ENCODE measurements around the gene SELPLG.
"Not testable (repeated sequence)": the region's sequence is repeated elsewhere in the genome, so short reads cannot be mapped to it uniquely, and the experiment has no call there.

Gene SELPLG

DNA sequence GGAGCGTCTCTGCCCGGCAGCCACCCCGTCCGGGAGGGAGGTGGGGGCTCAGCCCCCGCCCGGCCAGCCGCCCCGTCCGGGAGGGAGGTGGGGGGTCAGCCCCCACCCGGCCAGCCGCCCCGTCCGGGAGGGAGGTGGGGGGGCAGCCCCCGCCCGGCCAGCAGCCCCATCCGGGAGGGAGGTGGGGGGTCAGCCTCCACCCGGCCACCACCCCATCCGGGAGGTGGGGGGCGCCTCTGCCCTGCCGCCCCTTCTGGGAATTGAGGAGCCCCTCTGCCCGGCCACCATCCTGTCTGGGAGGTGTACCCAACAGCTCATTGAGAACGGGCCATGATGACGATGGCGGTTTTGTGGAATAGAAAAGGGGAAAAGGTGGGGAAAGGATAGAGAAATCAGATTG lies 22.6 kb upstream of the SELPLG start:
- not testable (repeated sequence) for H3K27ac ChIP-seq; DNase-seq (ENCODE audit: low read depth, low spot score)

DNA sequence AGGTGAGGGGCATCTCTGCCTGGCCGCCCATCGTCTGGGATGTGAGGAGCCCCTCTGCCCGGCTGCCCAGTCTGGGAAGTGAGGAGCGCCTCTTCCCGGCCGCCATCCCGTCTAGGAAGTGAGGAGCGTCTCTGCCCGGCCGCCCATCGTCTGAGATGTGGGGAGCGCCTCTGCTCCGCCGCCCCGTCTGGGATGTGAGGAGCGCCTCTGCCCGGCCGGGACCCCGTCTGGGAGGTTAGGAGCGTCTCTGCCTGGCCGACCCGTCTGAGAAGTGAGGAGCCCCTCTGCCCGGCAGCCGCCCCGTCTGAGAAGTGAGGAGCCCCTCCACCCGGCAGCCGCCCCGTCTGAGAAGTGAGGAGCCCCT lies 22.1 kb upstream of the SELPLG start:
- not testable (repeated sequence) for DNase-seq (ENCODE audit: low read depth, low spot score); H3K27ac ChIP-seq

DNA sequence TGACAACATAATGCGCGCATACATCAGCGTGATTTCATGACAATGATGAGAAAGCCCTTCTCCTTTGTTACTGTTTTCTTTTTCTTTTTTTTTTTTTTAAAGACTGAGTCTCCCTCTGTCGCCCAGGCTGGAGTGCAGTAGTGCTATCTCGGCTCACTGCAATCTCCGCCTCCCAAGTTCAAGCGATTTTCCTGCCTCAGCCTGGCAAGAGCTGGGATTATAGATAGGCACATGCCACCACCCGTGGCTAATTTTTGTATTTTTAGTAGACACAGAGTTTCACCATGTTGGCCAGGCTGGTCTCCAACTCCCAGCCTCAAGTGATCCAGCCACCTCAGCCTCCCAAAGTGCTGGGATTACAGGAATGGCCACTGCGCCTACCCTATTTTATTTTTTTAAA lies 20.9 kb upstream of the SELPLG start:
- not testable (repeated sequence) for DNase-seq (ENCODE audit: low read depth, low spot score); H3K27ac ChIP-seq

DNA sequence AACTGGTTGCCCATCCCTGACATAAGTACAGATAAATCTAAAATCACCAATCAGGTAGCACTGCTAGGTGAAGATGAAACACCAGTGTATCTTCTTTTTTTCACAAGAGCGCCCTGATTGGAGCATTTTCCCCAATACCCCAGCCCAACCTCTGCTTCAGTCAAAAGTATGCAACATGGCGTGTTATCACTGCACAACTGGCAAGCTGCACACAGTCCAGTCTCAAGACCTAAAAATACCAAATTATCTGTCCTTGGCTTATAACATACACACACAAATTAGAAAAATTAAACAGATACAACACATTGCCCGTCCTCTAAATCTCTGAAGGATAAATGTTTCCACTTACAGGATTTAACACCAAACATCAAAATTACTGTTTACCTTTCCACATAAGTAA lies 20.2 kb upstream of the SELPLG start:
- DNase-seq (ENCODE audit: low read depth, low spot score) = no peak
- no peak overlapping the region for H3K27ac ChIP-seq

DNA sequence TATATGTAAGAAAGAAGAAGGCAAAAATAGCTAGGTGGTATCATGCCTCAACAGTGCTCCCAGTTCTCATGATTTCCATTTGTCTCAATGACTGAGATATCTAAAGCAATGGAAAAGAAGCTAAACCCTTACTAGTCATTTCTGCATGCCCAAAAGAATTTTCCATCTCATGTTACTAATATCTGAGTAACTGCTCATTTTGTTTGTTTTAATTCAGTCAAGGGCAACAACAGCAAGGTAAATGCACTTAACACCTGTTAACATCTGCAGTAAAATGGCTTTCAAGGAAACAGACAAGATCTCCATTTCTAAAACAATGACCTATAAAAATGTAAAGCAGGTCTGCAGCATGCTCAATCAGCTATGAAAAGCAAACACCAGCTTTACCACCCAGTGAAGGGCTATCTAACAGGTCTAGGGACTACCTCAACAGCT lies 19.4 kb upstream of the SELPLG start:
- no peak for DNase-seq (ENCODE audit: low read depth, low spot score)
- H3K27ac ChIP-seq = no peak overlapping the region

DNA sequence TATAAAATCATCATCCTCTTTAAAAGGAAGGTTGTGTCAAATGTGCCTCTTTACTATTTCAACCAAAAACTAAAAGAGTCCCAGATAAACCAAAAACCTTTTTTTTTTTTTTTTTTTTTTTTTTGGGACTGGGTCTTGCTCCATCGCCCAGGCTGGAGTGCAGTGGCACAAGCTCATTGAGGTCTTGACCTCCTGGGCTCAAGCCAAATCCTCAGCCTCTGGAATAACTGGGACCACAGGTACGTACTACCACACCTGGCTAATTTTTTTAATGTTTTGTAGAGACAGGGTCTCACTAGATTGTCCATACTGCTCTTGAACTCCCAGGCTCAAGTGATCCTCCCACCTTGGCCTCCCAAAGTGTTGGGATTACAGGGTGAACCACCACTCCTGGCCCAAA lies 16.4 kb upstream of the SELPLG start:
- no peak overlapping the region for H3K27ac ChIP-seq
- DNase-seq (ENCODE audit: low read depth, low spot score) = no peak

DNA sequence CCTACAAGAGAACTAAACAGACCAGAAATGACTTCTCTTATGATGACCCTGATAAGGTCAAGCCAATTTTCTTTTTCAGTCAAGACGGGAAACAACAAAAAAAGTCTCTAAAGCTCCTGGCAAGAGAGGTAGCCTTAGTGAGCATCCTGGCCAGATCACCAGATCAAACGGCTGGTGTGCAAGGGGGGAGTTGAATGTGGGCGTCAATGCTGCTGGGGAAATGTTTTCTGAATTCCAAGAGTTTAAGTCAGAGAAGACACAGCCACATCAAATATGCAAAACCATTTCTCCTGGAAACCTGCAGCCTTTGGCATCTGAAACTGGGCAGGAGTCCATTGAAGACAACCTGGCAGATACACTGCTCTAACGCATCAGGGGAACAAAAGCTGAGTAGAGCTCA lies 16.0 kb upstream of the SELPLG start:
- DNase-seq (ENCODE audit: low read depth, low spot score) = no peak
- no peak overlapping the region for H3K27ac ChIP-seq

DNA sequence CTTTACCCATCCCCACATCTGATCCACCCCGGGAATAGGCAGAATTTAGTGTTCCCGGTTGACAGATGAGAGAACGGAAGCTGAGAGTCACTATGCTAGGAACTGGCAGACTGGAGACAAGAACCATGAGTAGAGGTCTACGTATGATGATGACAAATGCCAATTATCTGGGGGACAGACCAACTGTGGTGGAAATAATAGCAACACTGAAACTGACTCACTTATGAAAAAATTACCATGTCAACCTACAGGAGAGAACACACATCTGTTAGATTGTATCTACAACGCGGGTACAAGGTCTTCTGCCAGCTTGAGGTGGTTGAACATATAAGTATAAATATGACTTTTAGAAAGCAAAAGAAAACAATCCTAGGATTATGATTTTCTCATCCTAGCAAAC lies 15.4 kb upstream of the SELPLG start:
- no peak overlapping the region for H3K27ac ChIP-seq

DNA sequence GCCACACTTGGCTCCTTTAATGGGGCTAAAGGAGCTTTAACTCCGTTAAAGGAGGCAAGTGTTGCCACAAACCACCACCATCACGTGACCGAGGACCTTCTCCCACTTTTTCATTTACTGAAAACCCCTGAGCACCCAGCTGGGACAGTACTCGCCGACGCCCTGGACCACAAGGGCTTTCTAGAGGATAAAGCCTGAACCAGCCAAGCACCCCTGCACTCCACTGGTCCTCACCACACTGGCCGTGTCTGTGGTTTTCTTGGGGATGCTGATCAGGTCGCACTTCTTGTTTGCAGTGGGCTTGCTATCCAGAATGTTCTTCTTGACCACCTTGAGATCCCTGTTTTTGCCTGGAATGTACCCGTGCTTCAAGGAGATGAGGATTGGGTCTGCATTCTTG lies 14.7 kb upstream of the SELPLG start:
- H3K27ac ChIP-seq = no peak overlapping the region
- DNase-seq (ENCODE audit: low read depth, low spot score) = no peak

More for the DNA sequence above, 15.4 kb upstream of the SELPLG start:
- DNase-seq (ENCODE audit: low read depth, low spot score) = no peak

DNA sequence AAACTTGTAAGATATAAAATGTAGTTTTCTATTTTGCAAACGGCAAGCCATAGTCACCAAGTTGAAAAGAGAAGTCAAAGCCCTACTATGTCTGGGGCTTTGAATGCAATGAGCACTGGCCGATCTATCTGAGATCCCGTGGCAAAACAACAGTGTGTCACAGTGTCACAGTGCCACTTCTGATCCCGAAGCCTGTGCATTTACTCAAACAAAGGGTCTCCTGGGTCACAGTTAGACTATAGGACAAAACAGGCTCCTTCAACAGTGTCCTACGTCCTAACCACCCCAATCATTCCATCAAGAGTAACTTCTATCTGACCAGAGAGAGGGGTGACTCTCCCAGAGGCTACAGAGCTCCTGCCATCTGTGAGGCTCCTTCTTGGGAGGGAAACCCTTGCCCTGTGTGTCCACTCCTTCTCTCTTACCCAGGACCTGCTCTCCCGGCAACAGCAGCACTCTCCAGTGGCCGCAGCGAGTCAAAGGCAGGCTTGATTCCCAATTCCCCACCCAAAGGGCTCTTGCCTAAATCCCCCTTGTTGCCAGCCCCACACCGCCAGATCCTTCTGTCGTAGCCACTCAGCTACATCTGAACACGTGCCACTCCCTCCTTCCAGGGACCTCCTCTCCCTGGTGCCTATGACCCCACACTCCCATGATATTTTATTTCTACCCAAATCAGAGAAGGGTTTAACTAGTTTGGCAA lies 14.0 kb upstream of the SELPLG start:
- no peak for DNase-seq (ENCODE audit: low read depth, low spot score)
- H3K27ac ChIP-seq = no peak overlapping the region

DNA sequence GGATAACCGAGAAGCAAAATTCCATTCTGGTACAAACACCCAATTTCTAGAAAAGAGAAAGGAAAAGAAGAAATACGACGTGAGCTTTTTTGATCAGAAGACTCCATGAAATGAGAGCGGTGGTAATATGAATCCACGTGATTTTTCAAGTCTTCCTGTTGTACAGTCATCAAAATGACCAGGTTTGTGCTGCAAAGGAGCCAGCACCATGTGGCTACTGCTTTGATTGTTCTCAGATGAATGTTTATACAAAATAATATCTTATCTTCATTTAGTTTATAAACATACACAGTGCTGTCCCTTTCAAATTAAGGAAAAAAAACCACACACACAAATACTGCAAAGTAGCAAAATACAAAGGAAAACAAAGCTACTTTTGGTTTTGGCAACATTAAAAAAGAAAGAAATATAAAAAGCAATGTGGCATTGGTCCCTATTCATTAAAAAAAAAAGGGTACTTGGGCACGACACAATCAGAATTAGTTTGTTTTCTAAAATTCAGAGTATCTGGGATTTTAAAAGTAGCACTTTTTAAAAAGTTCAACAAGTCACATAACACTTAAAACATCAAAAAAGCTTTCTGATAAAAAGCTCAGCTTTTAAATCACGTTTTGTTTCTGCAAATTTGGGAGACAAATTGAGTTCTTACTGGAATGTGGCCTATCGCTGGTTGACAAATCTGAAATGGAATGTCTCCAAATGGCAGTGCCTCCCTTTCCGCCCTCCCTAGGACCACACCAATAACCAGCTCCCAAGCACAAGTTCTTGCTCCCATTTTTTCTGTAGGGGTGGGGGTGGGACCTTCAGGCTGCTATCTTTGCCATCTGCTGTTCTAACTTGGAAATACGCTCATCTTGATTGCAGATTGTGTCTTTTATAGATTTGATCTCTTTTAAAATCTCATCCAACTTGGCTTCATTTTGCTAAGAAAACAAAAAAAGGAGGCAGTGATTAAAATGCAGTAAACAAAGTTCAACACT lies 13.2 kb upstream of the SELPLG start:
- DNase-seq (ENCODE audit: low read depth, low spot score) = no peak
- no peak overlapping the region for H3K27ac ChIP-seq

DNA sequence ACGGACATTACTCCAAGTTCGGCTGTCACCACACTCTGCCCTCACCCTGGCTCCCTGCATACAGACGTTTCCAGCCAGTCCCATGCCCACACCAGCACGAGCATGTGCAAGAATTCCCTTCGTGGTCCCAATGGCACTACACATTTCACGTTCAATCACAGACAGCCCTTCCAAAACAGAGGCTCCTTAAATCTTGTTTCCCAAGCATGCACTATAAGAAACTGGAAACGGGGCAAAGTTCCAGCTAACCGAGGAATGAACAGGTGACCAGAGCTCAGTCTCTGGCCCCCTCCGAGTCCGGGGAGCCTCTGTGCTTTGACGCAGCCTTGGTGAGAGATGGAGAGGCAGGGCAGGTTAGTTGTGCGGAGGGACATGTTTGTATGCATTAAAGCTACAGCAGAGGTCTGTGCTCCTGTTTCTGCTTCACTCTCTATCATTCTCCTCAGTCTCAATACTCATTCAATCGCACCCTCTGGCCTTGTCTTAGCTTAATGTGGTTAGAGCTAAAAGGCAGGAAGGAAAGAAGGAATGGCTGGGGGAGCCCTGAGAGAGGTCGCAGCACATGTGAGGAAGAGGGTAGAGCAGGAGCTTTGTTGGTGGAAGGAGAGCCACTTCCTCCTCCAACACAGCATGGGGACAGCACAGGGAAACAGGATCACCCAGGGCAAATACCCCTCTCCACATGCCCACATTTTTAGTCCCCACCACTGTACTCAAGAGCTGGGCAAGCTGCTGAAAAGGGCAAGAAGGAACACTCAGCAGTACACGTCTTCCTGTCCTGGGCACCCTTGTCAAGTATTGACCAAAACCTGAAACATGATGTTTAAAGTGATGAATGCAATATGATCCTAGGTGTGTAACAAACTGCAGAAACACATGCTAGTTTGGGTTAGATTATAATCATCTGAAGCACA lies 12.2 kb upstream of the SELPLG start:
- no peak overlapping the region for H3K27ac ChIP-seq

DNA sequence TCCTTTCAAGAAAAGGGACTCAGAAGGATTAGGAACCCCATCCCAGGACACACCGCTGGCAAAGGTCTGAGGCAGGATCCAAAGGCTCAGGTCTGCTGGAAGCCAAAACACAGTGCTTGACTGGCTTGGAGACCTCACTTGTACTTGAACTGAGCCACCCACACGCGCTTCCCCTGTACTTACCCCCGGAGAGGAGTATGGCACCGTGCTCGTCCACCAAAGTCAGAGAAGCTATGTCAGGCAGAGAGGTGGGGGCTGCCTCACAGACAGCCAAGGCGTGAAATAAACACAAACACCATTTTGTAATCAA lies 11.1 kb upstream of the SELPLG start:
- no peak for DNase-seq (ENCODE audit: low read depth, low spot score)
- no peak overlapping the region for H3K27ac ChIP-seq

More for the DNA sequence above, 12.2 kb upstream of the SELPLG start:
- DNase-seq (ENCODE audit: low read depth, low spot score) = no peak

DNA sequence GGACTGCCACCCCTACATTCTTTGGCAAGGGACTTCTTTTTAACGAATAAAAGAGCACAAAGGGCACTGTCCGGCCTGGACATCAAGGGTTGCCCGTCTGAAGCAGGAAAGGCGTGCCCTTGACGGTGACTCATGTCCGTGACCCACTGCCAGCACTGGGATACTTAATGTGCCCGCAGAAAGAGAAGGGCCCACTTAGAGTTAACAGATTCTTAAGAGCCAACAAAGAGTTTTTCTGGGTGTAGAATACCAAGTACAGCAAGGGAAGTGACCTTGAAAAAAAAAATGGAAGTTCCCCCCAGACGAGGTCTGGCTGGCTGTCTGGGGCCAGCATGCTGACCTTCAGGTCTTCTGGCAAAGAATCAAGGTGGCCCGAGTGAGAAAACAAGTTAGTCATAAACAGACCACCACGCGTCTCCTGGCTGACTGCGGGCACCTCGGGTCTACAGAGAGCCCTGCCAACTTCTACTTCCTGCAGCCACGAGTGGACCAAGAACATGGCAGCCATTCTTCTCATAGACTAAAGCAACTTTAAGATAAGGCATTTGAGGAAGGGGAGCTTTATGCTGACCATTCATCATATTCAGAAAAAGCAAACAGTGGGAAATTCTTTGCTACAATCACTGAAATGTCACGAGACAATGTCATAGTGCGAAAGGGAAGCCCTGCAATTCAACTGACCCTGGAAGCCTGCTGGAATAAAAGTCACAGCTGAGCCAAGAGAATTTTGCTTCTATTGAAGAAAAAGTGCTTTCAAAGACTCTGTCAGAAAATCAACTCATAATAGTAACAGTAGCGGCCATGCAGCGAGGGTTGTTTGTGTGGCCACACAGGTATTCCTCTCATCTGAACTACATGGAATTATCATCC lies 10.5 kb upstream of the SELPLG start:
- DNase-seq (ENCODE audit: low read depth, low spot score) = no peak
- H3K27ac ChIP-seq = no peak overlapping the region

DNA sequence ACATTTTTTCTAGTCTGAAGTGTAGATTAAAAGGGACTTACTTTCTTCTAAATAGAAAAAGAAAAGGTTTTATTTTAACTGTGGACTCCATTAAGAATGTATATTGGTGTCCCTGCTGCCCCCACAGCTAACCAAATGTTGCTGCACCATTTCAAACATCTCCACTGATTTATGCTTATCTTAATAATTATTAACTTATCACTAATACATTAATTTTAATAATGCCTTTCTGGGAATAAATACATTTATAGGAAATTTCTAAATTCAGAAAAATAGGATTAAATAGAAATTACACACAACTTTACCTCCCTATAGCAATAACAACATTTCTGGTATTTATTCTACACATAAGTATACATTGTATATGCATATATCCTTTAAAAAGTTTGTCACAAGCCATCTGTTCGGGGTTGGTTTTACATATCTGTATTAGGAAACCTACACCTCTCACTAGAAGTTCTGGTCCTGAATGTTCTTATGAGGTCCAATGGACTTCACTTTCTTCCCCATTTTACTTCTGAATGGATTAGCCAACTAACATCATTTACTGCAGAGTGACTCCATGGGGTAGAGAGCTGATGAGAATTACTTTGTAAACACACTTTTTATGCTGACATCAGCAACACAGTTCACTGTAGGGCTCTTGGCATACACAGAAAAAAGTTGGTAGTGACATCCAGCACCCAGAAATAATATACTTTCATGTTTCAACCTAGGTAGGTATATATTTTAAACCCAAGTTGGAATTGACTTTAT lies 9.4 kb upstream of the SELPLG start:
- DNase-seq (ENCODE audit: low read depth, low spot score) = no peak
- no peak overlapping the region for H3K27ac ChIP-seq

DNA sequence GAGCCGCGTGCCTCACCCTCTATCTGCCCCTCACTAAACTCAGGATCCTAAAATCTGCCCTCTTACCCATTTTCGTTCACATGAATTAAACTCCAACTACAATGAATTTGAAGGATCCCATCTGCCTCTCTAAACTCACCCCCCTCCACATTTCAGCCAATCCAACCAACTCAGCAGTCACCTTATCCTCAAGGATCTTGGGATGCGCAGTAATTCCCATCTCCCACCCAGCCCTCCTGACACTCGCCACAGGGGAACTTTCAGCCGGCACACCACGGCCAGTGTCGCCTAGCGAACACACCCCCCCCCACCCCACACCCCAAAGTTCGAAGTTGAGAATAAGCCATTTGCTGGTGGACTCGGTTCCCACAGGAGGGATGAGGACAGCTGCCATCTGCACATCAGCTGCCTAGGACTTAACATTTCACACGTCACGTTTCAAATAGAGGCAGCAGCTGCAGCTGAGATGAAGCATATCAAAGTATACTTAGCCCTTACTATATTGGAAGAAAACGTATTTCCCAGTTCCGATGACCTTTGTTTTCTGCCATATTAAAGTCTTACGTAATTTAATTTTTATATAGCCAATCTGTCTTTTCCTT lies 8.7 kb upstream of the SELPLG start:
- no peak for DNase-seq (ENCODE audit: low read depth, low spot score)
- no peak overlapping the region for H3K27ac ChIP-seq

DNA sequence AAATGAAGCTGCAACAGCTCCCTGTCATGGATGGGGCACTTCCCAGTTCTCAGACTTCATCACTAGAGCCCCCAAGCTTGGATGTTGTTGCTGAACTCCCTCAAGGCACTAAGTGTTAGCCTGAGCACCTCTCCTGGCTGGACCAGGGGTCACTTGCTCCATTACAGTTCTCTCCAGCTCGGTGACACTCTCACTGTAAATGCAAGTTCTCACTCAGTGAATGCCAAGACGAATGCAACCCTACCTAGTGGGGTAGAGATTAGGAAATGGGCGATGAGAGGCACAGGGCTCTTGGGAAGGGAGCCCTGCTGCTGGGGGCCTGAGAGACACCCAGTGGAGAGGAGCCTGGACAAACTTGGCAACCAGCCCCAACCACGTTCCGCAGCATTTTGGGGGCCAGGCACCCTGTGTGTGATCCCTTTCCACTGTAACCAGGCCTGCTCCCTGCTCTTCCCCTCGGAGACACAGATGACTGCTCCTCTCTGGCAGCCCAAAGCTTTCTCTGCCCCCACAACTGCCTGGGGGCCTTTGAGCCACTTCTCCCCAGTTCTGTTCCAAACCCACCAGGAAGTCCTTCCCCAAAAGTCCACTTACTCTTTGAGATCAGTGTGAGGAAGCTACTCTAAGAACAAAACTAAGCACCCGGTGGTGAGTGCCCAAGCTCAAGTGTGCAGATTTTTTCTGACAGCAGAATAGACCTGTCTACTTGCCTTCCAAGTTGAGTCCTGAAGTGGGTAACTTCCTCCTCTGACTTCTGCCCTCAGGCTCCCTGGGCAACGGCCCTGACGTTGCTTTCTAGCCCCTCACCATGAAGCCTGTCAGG lies 8.0 kb upstream of the SELPLG start:
- H3K27ac ChIP-seq = no peak overlapping the region
- DNase-seq (ENCODE audit: low read depth, low spot score) = no peak
